ENCODE measurements around the gene CTNNA3. TPM values are rescaled to one million over a fixed set of nuclear protein-coding genes. Genes with fewer than 3 reads are reported as not detected.
A peak's percentile ranks its signal among the peaks of the same experiment; 100 is the strongest.

Gene CTNNA3
- total RNA-seq, 1 experiment from 2014 or later = not detected

DNA sequence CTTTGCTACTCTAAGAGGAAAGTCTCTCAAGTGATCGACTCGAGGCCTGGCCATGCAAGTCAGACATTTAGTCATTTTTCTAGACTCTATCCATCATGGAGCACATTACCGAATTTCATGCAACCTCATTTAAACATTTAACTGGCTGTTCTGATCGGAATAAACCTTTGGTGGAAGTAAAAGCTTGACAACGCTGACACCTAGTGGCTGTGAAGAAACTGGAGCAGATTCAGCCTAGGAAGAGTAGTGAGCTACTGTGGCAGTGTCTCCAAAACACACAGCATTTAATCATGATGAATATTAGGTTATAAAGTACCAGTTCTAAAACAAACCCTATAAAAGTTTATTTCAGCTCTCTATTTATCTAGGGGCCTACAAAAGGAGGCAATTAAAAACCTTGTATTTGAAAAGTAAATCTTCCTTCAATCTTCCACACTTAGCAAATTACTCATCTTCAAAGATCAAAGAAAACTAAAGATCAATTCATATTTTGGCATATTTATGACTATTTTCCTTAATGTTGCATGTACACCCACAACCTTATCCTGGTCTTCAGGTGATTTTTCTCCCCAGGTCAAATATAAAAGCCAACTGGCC, 175.0 kb downstream of the CTNNA3 start:
- DNase-seq = peak; percentile 82

DNA sequence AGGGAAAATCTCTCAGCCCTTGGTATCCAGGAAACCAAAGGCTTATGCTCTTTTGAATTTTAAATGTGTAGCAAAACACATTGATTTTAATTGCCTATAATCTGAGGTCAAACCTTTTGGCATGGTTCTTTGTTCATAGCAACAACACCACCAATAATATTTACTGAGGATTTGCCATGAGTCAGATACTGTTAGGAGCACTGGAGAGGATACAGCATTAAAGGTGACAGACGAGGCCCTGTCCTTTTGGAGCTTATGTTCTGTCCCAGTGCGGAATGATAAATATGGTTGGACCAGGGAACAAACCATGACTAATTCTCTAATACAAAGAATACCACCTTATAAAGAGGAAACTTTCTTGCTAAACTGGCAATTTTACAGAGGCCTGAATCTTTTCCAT, 176.6 kb downstream of the CTNNA3 start:
- Histone ChIP-seq H3K36me3 (ENCODE audit: insufficient read depth, low read length) (no peaks in the 10 kb centered on the region), H3K9ac (ENCODE audit: low read length) (no peak overlapping the region), H3K4me3 (ENCODE audit: low read length) (no peak overlapping the region), H3K9me2 (replicated peaks; ENCODE audit: insufficient read depth, low read length) (no peaks in the 10 kb centered on the region), H4K20me1 (ENCODE audit: insufficient read depth, low read depth, low read length) (no peaks in the 10 kb centered on the region), H3K27me3 (ENCODE audit: low read length) (no peaks in the 10 kb centered on the region), H2AFZ (ENCODE audit: low read length) (no peak overlapping the region), H3K27ac (ENCODE audit: low read length) (no peak overlapping the region), H3K4me2 (ENCODE audit: low read depth, low read length, poor library complexity, severe bottlenecking) (no peak overlapping the region), H3K79me2 (ENCODE audit: low read length) (no peaks in the 10 kb centered on the region), H3K9me3 (ENCODE audit: low read length) (no peaks in the 10 kb centered on the region), H3K4me1 (ENCODE audit: low read length) (no peaks in the 10 kb centered on the region)
- DNase-seq = no peak

More for the DNA sequence above, 175.0 kb downstream of the CTNNA3 start:
- H3K27me3 ChIP-seq (ENCODE audit: low read length) = no peaks in the 10 kb centered on the region
- H3K4me1 ChIP-seq (ENCODE audit: low read length) = no peaks in the 10 kb centered on the region
- no peaks in the 10 kb centered on the region for H3K9me2 ChIP-seq (replicated peaks; ENCODE audit: insufficient read depth, low read length)
- H3K9ac ChIP-seq (ENCODE audit: low read length) = no peak overlapping the region
- no peak overlapping the region for H3K4me3 ChIP-seq (ENCODE audit: low read length)
- H3K79me2 ChIP-seq (ENCODE audit: low read length) = no peaks in the 10 kb centered on the region
- H3K36me3 ChIP-seq (ENCODE audit: insufficient read depth, low read length) = no peaks in the 10 kb centered on the region
- H3K4me2 ChIP-seq (ENCODE audit: low read depth, low read length, poor library complexity, severe bottlenecking) = no peak overlapping the region
- no peaks in the 10 kb centered on the region for H3K9me3 ChIP-seq (ENCODE audit: low read length)
- H4K20me1 ChIP-seq (ENCODE audit: insufficient read depth, low read depth, low read length) = no peaks in the 10 kb centered on the region
- no peak overlapping the region for H2AFZ ChIP-seq (ENCODE audit: low read length)
- no peak overlapping the region for H3K27ac ChIP-seq (ENCODE audit: low read length)

DNA sequence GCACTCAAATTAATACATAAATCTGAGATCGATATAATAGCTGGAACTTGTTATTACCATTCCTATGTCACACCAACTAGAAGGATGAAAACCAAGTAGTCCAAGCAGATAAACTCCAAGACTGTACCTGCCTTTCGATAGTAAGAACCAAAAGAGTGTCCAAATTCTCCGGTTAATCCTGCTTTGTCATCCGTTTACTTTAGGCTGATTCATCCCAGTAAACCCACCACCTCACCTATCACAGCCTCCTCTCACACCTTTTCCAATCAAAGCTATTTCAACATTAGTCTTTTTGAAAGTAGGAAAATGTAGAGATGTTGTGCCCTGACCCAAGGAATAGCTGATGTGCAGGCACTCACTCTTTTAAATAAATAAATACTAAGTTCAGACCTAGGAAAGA, 177.2 kb downstream of the CTNNA3 start:
- no peaks in the 10 kb centered on the region for H4K20me1 ChIP-seq (ENCODE audit: insufficient read depth, low read depth, low read length)
- no peak overlapping the region for H2AFZ ChIP-seq (ENCODE audit: low read length)
- H3K4me3 ChIP-seq (ENCODE audit: low read length) = no peak overlapping the region
- H3K4me2 ChIP-seq (ENCODE audit: low read depth, low read length, poor library complexity, severe bottlenecking) = no peak overlapping the region
- DNase-seq = no peak
- no peaks in the 10 kb centered on the region for H3K9me3 ChIP-seq (ENCODE audit: low read length)
- H3K4me1 ChIP-seq (ENCODE audit: low read length) = no peaks in the 10 kb centered on the region
- no peak overlapping the region for H3K27ac ChIP-seq (ENCODE audit: low read length)
- no peaks in the 10 kb centered on the region for H3K9me2 ChIP-seq (replicated peaks; ENCODE audit: insufficient read depth, low read length)
- H3K36me3 ChIP-seq (ENCODE audit: insufficient read depth, low read length) = no peaks in the 10 kb centered on the region
- H3K79me2 ChIP-seq (ENCODE audit: low read length) = no peaks in the 10 kb centered on the region
- H3K27me3 ChIP-seq (ENCODE audit: low read length) = no peaks in the 10 kb centered on the region
- H3K9ac ChIP-seq (ENCODE audit: low read length) = no peak overlapping the region

DNA sequence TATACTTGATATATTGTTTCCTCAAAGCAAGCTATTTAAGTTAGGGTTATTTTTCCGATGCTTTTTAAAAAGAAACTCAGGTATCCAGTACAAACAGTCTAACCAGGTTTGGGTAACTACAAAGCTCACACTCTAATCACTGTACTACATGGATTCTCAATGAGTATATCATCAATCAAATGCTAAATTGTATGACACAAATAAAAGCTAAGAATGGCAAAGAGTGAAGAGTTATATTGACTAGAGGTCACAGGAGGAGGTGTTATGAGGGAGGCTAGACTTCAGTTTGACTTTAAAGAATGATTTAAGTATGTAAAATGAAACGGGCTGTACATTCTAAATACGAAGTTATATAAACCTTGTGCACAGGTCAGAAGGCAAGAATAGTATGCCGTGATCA, 178.0 kb downstream of the CTNNA3 start:
- no peaks in the 10 kb centered on the region for H3K4me1 ChIP-seq (ENCODE audit: low read length)
- H3K36me3 ChIP-seq (ENCODE audit: insufficient read depth, low read length) = no peaks in the 10 kb centered on the region
- H3K9me3 ChIP-seq (ENCODE audit: low read length) = no peaks in the 10 kb centered on the region
- H2AFZ ChIP-seq (ENCODE audit: low read length) = no peak overlapping the region
- no peak overlapping the region for H3K4me2 ChIP-seq (ENCODE audit: low read depth, low read length, poor library complexity, severe bottlenecking)
- H4K20me1 ChIP-seq (ENCODE audit: insufficient read depth, low read depth, low read length) = no peaks in the 10 kb centered on the region
- H3K4me3 ChIP-seq (ENCODE audit: low read length) = no peak overlapping the region
- H3K9me2 ChIP-seq (replicated peaks; ENCODE audit: insufficient read depth, low read length) = no peaks in the 10 kb centered on the region
- H3K27ac ChIP-seq (ENCODE audit: low read length) = no peak overlapping the region
- H3K27me3 ChIP-seq (ENCODE audit: low read length) = no peaks in the 10 kb centered on the region
- no peaks in the 10 kb centered on the region for H3K79me2 ChIP-seq (ENCODE audit: low read length)
- no peak for DNase-seq
- no peak overlapping the region for H3K9ac ChIP-seq (ENCODE audit: low read length)

DNA sequence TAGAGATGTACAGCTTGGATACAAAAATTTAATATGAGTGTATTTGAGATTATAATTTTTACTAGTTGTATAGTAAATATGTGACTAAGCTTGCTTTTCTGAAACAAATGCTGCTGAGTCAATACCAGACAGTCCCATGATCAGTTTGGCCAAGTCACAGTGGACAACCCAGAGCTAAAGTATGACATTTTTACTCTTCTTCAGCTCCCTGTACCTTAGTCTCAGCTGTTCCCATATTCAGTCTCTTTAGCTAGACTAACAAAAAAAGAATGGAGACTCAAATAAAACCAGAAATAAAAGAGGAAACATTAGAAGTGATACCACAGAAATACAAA, 189.3 kb downstream of the CTNNA3 start:
- Histone ChIP-seq H3K4me2 (ENCODE audit: low read depth, low read length, poor library complexity, severe bottlenecking) (no peak overlapping the region), H3K79me2 (ENCODE audit: low read length) (no peaks in the 10 kb centered on the region), H3K9ac (ENCODE audit: low read length) (no peak overlapping the region), H4K20me1 (ENCODE audit: insufficient read depth, low read depth, low read length) (no peaks in the 10 kb centered on the region), H3K4me3 (ENCODE audit: low read length) (no peak overlapping the region), H3K27me3 (ENCODE audit: low read length) (no peaks in the 10 kb centered on the region), H3K9me2 (replicated peaks; ENCODE audit: insufficient read depth, low read length) (no peaks in the 10 kb centered on the region), H3K36me3 (ENCODE audit: insufficient read depth, low read length) (no peaks in the 10 kb centered on the region), H3K27ac (ENCODE audit: low read length) (no peak overlapping the region), H3K9me3 (ENCODE audit: low read length) (no peaks in the 10 kb centered on the region), H3K4me1 (ENCODE audit: low read length) (no peaks in the 10 kb centered on the region), H2AFZ (ENCODE audit: low read length) (no peak overlapping the region)
- no peak for DNase-seq

DNA sequence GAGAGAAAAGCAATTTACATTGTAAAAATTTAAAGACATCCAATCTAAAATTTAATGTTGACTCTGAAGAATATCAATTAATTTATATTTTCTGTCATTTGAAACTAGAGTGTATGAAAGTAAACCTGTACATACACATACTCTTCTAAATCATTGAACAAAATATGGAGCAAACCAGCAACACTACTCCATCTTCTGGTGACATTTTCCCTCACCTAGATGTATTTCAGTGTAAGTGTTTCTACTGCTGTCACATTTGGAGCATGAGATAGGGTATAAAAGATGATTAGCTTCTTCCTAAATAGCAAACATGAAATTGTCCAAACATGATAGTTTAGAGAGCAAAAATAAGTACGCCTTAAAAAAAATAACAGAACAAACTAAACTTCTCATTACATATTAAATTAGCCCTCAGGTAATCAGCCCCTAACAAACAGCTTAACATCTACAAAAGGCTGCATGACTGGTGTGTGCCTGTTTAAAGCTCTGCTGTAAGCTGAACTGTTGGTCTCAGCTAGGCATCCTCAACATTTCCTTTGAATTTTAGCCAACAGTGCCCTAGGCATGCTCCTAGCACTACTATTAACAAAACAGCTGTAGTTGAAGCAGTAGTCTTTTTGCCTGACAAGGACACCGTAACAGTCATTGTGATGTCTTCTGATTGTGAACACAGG, 189.8 kb downstream of the CTNNA3 start:
- Histone ChIP-seq H3K9ac (ENCODE audit: low read length) (no peak overlapping the region), H3K79me2 (ENCODE audit: low read length) (no peaks in the 10 kb centered on the region), H3K9me3 (ENCODE audit: low read length) (no peaks in the 10 kb centered on the region), H3K4me1 (ENCODE audit: low read length) (no peaks in the 10 kb centered on the region), H3K36me3 (ENCODE audit: insufficient read depth, low read length) (no peaks in the 10 kb centered on the region), H3K4me3 (ENCODE audit: low read length) (no peak overlapping the region), H2AFZ (ENCODE audit: low read length) (no peak overlapping the region), H4K20me1 (ENCODE audit: insufficient read depth, low read depth, low read length) (no peaks in the 10 kb centered on the region), H3K27me3 (ENCODE audit: low read length) (no peaks in the 10 kb centered on the region), H3K9me2 (replicated peaks; ENCODE audit: insufficient read depth, low read length) (no peaks in the 10 kb centered on the region), H3K27ac (ENCODE audit: low read length) (no peak overlapping the region), H3K4me2 (ENCODE audit: low read depth, low read length, poor library complexity, severe bottlenecking) (no peak overlapping the region)
- DNase-seq = no peak

DNA sequence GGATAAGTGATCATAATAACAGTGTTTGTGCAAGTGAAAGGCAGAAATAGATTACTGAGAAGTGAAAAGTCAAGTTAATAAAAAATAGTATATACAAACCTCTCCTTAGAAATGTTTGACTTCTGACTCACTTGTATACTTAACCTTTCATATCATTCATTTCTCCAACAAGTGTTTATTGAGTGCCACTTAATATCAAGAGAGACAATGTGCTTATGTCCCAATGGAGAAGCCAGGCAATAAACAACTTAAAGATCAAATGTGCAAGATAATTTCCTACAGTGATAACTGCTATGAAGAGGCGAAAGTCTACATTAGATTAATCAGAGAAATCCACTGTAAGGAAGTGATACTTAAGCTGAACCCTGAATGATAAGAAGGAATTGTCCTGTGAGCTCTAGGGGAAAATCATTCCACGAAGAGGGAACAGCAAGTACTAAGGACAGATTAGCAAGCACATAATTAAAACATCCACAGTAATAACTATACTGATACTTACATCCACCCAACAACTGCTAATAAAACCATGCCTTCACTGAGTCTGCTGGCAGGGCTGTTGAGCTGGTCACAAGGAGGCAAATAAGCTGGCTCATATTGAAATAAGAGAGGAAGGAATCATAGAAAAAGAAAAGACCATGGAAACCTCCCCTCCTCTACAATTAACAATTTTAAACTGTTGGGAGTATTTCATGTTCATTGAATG, 203.5 kb downstream of the CTNNA3 start:
- H3K4me1 ChIP-seq (ENCODE audit: low read length) = no peaks in the 10 kb centered on the region
- no peak overlapping the region for H3K9ac ChIP-seq (ENCODE audit: low read length)
- H3K27me3 ChIP-seq (ENCODE audit: low read length) = no peaks in the 10 kb centered on the region
- H3K9me2 ChIP-seq (replicated peaks; ENCODE audit: insufficient read depth, low read length) = no peaks in the 10 kb centered on the region
- no peaks in the 10 kb centered on the region for H3K79me2 ChIP-seq (ENCODE audit: low read length)
- no peak for DNase-seq
- H3K9me3 ChIP-seq (ENCODE audit: low read length) = no peaks in the 10 kb centered on the region
- H3K4me3 ChIP-seq (ENCODE audit: low read length) = no peak overlapping the region
- H4K20me1 ChIP-seq (ENCODE audit: insufficient read depth, low read depth, low read length) = no peaks in the 10 kb centered on the region
- no peak overlapping the region for H3K27ac ChIP-seq (ENCODE audit: low read length)
- no peak overlapping the region for H3K4me2 ChIP-seq (ENCODE audit: low read depth, low read length, poor library complexity, severe bottlenecking)
- H3K36me3 ChIP-seq (ENCODE audit: insufficient read depth, low read length) = no peaks in the 10 kb centered on the region
- no peak overlapping the region for H2AFZ ChIP-seq (ENCODE audit: low read length)

DNA sequence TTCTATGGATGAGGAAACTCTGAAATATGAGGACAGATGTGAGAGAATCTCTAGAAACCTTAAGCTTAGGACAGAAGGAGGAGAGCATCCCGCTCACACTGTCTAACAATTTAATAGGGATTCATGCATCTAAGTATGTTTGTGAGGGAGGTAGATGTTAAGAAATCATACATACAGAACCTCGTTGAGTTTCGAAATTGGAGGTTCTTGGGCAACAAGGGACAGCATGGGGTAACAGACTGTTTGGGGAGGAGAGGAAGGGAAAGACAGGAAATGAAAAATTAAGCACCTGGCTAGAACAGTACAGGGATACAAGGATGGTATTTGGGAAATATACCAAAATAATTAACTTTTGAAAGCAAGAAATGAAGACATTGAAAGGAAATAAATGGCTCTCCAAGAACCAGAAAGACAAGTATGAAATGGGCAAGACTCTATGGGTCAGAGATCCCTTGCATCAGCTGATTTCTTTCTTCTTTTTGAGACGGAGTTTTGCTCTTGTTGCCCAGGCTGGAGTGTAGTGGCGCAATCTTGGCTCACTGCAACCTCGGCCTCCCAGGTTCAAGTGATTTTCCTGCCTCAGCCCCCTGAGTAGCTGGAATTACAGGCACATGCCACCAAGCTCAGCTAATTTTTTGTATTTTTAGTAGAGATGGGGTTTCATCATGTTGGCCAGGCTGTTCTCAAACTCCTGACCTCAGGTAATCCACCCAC, 207.9 kb downstream of the CTNNA3 start:
- no peaks in the 10 kb centered on the region for H3K27me3 ChIP-seq (ENCODE audit: low read length)
- no peak overlapping the region for H3K9ac ChIP-seq (ENCODE audit: low read length)
- H2AFZ ChIP-seq (ENCODE audit: low read length) = no peak overlapping the region
- H3K36me3 ChIP-seq (ENCODE audit: insufficient read depth, low read length) = no peaks in the 10 kb centered on the region
- H3K9me2 ChIP-seq (replicated peaks; ENCODE audit: insufficient read depth, low read length) = no peaks in the 10 kb centered on the region
- H4K20me1 ChIP-seq (ENCODE audit: insufficient read depth, low read depth, low read length) = no peaks in the 10 kb centered on the region
- H3K27ac ChIP-seq (ENCODE audit: low read length) = no peak overlapping the region
- no peak for DNase-seq
- no peaks in the 10 kb centered on the region for H3K9me3 ChIP-seq (ENCODE audit: low read length)
- H3K79me2 ChIP-seq (ENCODE audit: low read length) = no peaks in the 10 kb centered on the region
- no peaks in the 10 kb centered on the region for H3K4me1 ChIP-seq (ENCODE audit: low read length)
- no peak overlapping the region for H3K4me2 ChIP-seq (ENCODE audit: low read depth, low read length, poor library complexity, severe bottlenecking)
- no peak overlapping the region for H3K4me3 ChIP-seq (ENCODE audit: low read length)

Data from Karpas-422 (cell line).